Tibial artery (tissue), 4 donors: ENCODE data around the gene CHTF8.

Experiments
- DNase-seq, 2 donors: peaks; one replicate each; pipeline ENCODE4 v3.0.0-alpha.2; 2019
- H3K27ac ChIP-seq, 2 donors: fragments of 200-600 bp; sonication (generic) in 1 of 2; 1 replicate in 1 of 2; 2 replicates in 1 of 2; pipeline ENCODE4 v1.5.1; 2018 to 2019; ENCODE audit warnings: mild to moderate bottlenecking in 1 of 2
- H3K27me3 ChIP-seq, 2 donors: fragments of 200-600 bp; sonication (generic) in 1 of 2; one replicate each; pipeline versions ENCODE4 v1.5.1 to v1.6.0; 2016 to 2019
- H3K36me3 ChIP-seq, 3 donors: fragments of 200-600 bp; sonication (generic) in 2 of 3; one replicate each; pipeline ENCODE4 v1.5.1; 2016 to 2019; ENCODE audit warnings: mild to moderate bottlenecking in 2 of 3
- H3K4me1 ChIP-seq, 4 donors: fragments of 200-600 bp; sonication (generic) in 2 of 4; 1 replicate in 3 of 4; 2 replicates in 1 of 4; pipeline ENCODE4 v1.5.1; 2016 to 2019
- H3K4me3 ChIP-seq, 2 donors: fragments of 200-600 bp; sonication (generic) in 1 of 2; 1 replicate in 1 of 2; 2 replicates in 1 of 2; pipeline ENCODE4 v1.5.1; 2018 to 2019; ENCODE audit warnings: mild to moderate bottlenecking in 2 of 2
- H3K9me3 ChIP-seq, 3 donors: fragments of 200-600 bp; sonication (generic) in 1 of 3; one replicate each; pipeline ENCODE4 v1.5.1; 2016 to 2019
- intact Hi-C: fragments of 100-400 bp; cut with DNase I; formaldehyde crosslinking; loops from one replicate; pipeline ENCODE4 v1.15.0; 2023; ENCODE audit warnings: low total_unique reads
- TF ChIP-seq, protein P1 (sequence below), 2 experiments: fragments of 200-600 bp in 1 of 2; fragments of 450-650 bp in 1 of 2; IDR thresholded peaks; one replicate each; pipeline ENCODE4 v1.5.1; 2017 to 2019; ENCODE audit warnings: antibody characterized with exemption in 2 of 2, mild to moderate bottlenecking in 1 of 2, moderate library complexity in 1 of 2

Gene CHTF8

DNA sequence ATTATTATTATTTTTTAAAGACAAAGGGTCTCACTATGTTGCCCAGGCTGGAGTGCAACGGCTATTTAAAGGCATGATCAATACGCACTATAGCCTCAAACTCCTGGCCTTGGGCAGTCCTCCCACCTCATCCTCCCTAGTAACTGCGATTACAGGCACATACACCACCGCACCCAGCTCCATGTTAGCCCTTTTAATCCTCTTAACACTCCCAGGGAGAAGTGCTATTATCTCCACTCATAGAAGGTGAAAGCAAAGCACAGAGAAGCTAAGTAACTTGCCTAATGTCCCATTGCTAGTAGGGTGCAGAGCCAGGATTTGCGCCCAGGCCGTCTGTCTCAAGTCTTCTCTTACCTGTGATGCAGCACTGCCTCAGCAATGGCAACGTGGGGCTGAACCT, 22.0 kb downstream of the CHTF8 start:
- Histone ChIP-seq H3K4me1 (peaks cover 13 to 39% (median 28%) of the 10 kb centered on the region in 4 donors), H3K9me3 (no peaks in the 10 kb centered on the region), H3K27ac (no peak overlapping the region), H3K4me3 (no peak overlapping the region), H3K36me3 (peaks cover 22 to 56% (median 41%) of the 10 kb centered on the region in 3 donors), H3K27me3 (peaks cover 0 to 2% of the 10 kb centered on the region in 2 donors)
- TF ChIP-seq, protein P1, sequence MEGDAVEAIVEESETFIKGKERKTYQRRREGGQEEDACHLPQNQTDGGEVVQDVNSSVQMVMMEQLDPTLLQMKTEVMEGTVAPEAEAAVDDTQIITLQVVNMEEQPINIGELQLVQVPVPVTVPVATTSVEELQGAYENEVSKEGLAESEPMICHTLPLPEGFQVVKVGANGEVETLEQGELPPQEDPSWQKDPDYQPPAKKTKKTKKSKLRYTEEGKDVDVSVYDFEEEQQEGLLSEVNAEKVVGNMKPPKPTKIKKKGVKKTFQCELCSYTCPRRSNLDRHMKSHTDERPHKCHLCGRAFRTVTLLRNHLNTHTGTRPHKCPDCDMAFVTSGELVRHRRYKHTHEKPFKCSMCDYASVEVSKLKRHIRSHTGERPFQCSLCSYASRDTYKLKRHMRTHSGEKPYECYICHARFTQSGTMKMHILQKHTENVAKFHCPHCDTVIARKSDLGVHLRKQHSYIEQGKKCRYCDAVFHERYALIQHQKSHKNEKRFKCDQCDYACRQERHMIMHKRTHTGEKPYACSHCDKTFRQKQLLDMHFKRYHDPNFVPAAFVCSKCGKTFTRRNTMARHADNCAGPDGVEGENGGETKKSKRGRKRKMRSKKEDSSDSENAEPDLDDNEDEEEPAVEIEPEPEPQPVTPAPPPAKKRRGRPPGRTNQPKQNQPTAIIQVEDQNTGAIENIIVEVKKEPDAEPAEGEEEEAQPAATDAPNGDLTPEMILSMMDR (IDR thresholded peaks at IDR 0.05), result no peak
- DNase-seq, result peak in 1 of 2 donors; percentile 21
- intact Hi-C loops, result no loop called here

DNA sequence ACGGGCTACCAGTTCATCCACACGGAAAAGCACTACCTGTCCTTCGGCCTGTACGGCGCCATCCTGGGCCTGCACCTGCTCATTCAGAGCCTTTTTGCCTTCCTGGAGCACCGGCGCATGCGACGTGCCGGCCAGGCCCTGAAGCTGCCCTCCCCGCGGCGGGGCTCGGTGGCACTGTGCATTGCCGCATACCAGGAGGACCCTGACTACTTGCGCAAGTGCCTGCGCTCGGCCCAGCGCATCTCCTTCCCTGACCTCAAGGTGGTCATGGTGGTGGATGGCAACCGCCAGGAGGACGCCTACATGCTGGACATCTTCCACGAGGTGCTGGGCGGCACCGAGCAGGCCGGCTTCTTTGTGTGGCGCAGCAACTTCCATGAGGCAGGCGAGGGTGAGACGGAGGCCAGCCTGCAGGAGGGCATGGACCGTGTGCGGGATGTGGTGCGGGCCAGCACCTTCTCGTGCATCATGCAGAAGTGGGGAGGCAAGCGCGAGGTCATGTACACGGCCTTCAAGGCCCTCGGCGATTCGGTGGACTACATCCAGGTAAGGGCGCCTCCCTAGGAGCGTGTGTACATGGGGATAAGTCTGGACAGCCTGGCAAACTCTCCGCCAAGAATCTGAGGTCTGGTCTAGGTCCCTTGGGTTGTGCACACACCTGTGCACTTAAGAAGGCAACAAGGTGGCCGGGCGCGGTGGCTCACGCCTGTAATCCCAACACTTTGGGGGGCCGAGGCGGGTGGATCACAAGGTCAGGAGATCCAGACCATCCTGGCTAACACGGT, 22.7 kb downstream of the CHTF8 start:
- TF ChIP-seq, protein P1 (IDR thresholded peaks at IDR 0.05), result no peak
- Histone ChIP-seq H3K27me3 (peaks cover 0 to 2% of the 10 kb centered on the region in 2 donors), H3K36me3 (peaks cover 18 to 49% (median 34%) of the 10 kb centered on the region in 3 donors), H3K27ac (no peak overlapping the region), H3K9me3 (no peaks in the 10 kb centered on the region), H3K4me1 (peaks cover 13 to 42% (median 30%) of the 10 kb centered on the region in 4 donors), H3K4me3 (no peak overlapping the region)
- peak in 1 of 2 donors; percentile 52 for DNase-seq
- intact Hi-C loops, result no loop called here

- Histone ChIP-seq H3K4me3 (no peak overlapping the region), H3K9me3 (no peaks in the 10 kb centered on the region), H3K27ac (no peak overlapping the region), H3K36me3 (peaks cover 10 to 41% (median 26%) of the 10 kb centered on the region in 3 donors), H3K27me3 (peaks cover 0 to 2% of the 10 kb centered on the region in 2 donors), H3K4me1 (peaks cover 13 to 42% (median 30%) of the 10 kb centered on the region in 4 donors)
- TF ChIP-seq, protein P1 (IDR thresholded peaks at IDR 0.05), result no peak
- peak in 1 of 2 donors; percentile 39 for DNase-seq
- intact Hi-C loops, result no loop called here
Observed at GRCh38 chr16:69108905-69109252, 23.5 kb downstream of the CHTF8 start.

GRCh38 chr16:69108064-69108904, 24.1 kb downstream of the CHTF8 start:
- Histone ChIP-seq H3K27me3 (peaks cover 0 to 2% of the 10 kb centered on the region in 2 donors), H3K27ac (no peak overlapping the region), H3K4me1 (peaks cover 13 to 42% (median 30%) of the 10 kb centered on the region in 4 donors), H3K36me3 (peaks cover 9 to 35% (median 20%) of the 10 kb centered on the region in 3 donors), H3K4me3 (peak overlapping the region in 1 of 2 donors; percentile 58), H3K9me3 (no peaks in the 10 kb centered on the region)
- DNase-seq, result peak in 1 of 2 donors; percentile 28
- intact Hi-C loops, result no loop called here
- TF ChIP-seq, protein P1 (IDR thresholded peaks at IDR 0.05), result no peak

DNA sequence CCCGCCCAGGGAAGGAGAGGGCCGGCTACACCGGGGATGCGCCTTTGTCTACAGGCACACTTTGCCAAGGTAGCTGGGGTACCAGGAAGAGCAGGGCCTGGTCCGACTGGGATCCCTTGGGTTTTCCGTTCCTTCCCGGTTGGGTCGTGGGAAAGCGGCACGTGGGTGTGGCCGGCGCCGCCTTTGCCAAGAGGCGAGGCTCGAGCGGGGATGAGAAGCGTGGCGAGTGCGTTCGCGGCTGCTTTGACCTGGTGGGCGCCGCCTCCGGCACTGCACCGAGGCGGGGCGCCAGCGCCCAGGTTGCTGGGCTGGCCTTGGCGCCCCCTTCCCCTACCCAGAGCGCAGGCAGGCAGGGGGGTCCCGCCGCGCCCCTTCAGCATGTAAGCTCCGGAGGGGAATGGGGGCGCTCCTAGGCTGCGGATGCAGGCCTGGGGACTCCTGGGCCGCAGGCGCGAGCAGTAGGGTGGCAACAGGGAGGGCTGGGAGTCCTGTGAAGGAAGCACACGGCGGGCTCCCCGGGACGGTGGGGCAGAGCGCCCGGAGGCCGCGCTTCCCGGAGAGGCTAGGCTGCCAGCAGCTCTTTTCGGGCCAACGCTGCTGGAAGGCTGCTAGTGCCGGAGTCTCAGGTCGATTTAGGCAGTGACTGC, 24.9 kb downstream of the CHTF8 start:
- Histone ChIP-seq H3K36me3 (peaks cover 9 to 27% (median 15%) of the 10 kb centered on the region in 3 donors), H3K27ac (no peak overlapping the region), H3K4me3 (peak overlapping the region; percentile 51 to 58), H3K9me3 (no peaks in the 10 kb centered on the region), H3K4me1 (peaks cover 13 to 39% (median 30%) of the 10 kb centered on the region in 4 donors), H3K27me3 (peaks cover 0 to 2% of the 10 kb centered on the region in 2 donors)
- TF ChIP-seq, protein P1 (IDR thresholded peaks at IDR 0.05), result no peak
- DNase-seq, result peak in 1 of 2 donors; percentile 65
- intact Hi-C loops, result no loop called here
